ENCODE data around the gene FLT1. TPM values are rescaled to one million over a fixed set of nuclear protein-coding genes. Genes with fewer than 3 reads are reported as not detected.

The FLT1 gene
- polyA plus RNA-seq, 1 donor (not counting 4 experiments of a cell fraction or from before 2014, with no cell fraction given): 0.01 TPM

GRCh38 chr13:28355046-28355821 is 139.7 kb downstream of the FLT1 start:
- Histone ChIP-seq H3K27me3 (ENCODE audit: control insufficient read depth, extremely low read depth, insufficient read depth, low read length) (no peaks in the 10 kb centered on the region), H3K36me3 (ENCODE audit: control insufficient read depth in 2 of 2, extremely low read depth in 1 of 2, insufficient read depth in 2 of 2, low read length in 2 of 2) (no peaks in the 10 kb centered on the region), H3K79me2 (ENCODE audit: control insufficient read depth, insufficient read depth, low read length) (no peaks in the 10 kb centered on the region), H3K9me3 (ENCODE audit: control insufficient read depth, low read depth, low read length) (no peaks in the 10 kb centered on the region), H3K4me3 (ENCODE audit: control insufficient read depth in 2 of 3, extremely low read depth in 1 of 3, insufficient read depth in 2 of 3, low read depth in 1 of 3, low read length in 3 of 3) (no peak overlapping the region), H3K9me1 (ENCODE audit: control insufficient read depth, extremely low read depth, insufficient read depth, low read length) (no peaks in the 10 kb centered on the region), H3K4me2 (ENCODE audit: control insufficient read depth, extremely low read depth, insufficient read depth, low read depth, low read length) (no peak overlapping the region), H3K27ac (ENCODE audit: control insufficient read depth, insufficient read depth, low read length) (no peak overlapping the region), H3K9ac (ENCODE audit: control insufficient read depth, extremely low read depth, insufficient read depth, low read length) (no peak overlapping the region), H3K4me1 (ENCODE audit: control insufficient read depth, extremely low read depth, insufficient read depth, low read length) (no peaks in the 10 kb centered on the region), H4K20me1 (ENCODE audit: control insufficient read depth, extremely low read depth, insufficient read depth, low read length) (no peaks in the 10 kb centered on the region), H2AFZ (ENCODE audit: control insufficient read depth, low read length) (no peak overlapping the region)
- no peak for TF ChIP-seq EZH2 (IDR thresholded peaks at IDR 0.05; ENCODE audit: low read length)
- no peak for TF ChIP-seq CTCF (optimal IDR thresholded peaks at IDR 0.05 in 1 of 3, IDR thresholded peaks at IDR 0.05 in 1 of 3, conservative IDR thresholded peaks at IDR 0.05 in 1 of 3; ENCODE audit: extremely low read depth in 1 of 3, insufficient read depth in 2 of 3, low read length in 3 of 3)
- DNase-seq (ENCODE audit: low read depth, low spot score) (no peak), FAIRE-seq (no peak)
- dilution Hi-C loops (cut with MboI; ENCODE audit: extremely low pct_ligation_motif_present, low sequenced_read_pairs): no loop called here

- H3K9me1 ChIP-seq (ENCODE audit: control insufficient read depth, extremely low read depth, insufficient read depth, low read length): no peaks in the 10 kb centered on the region
- H3K27me3 ChIP-seq (ENCODE audit: control insufficient read depth, extremely low read depth, insufficient read depth, low read length): no peaks in the 10 kb centered on the region
- H3K36me3 ChIP-seq (ENCODE audit: control insufficient read depth in 2 of 2, extremely low read depth in 1 of 2, insufficient read depth in 2 of 2, low read length in 2 of 2): no peaks in the 10 kb centered on the region
- TF ChIP-seq CTCF (optimal IDR thresholded peaks at IDR 0.05 in 1 of 3, IDR thresholded peaks at IDR 0.05 in 1 of 3, conservative IDR thresholded peaks at IDR 0.05 in 1 of 3; ENCODE audit: extremely low read depth in 1 of 3, insufficient read depth in 2 of 3, low read length in 3 of 3) (no peak), EZH2 (IDR thresholded peaks at IDR 0.05; ENCODE audit: low read length) (no peak)
- dilution Hi-C loops (cut with MboI; ENCODE audit: extremely low pct_ligation_motif_present, low sequenced_read_pairs): no loop called here
- no peaks in the 10 kb centered on the region for H4K20me1 ChIP-seq (ENCODE audit: control insufficient read depth, extremely low read depth, insufficient read depth, low read length)
- H3K4me3 ChIP-seq (ENCODE audit: control insufficient read depth in 2 of 3, extremely low read depth in 1 of 3, insufficient read depth in 2 of 3, low read depth in 1 of 3, low read length in 3 of 3): no peak overlapping the region
- H2AFZ ChIP-seq (ENCODE audit: control insufficient read depth, low read length): no peak overlapping the region
- FAIRE-seq: no peak
- no peak overlapping the region for H3K9ac ChIP-seq (ENCODE audit: control insufficient read depth, extremely low read depth, insufficient read depth, low read length)
- no peak for DNase-seq (ENCODE audit: low read depth, low spot score)
- no peaks in the 10 kb centered on the region for H3K79me2 ChIP-seq (ENCODE audit: control insufficient read depth, insufficient read depth, low read length)
- H3K9me3 ChIP-seq (ENCODE audit: control insufficient read depth, low read depth, low read length): no peaks in the 10 kb centered on the region
- no peak overlapping the region for H3K4me2 ChIP-seq (ENCODE audit: control insufficient read depth, extremely low read depth, insufficient read depth, low read depth, low read length)
- no peak overlapping the region for H3K27ac ChIP-seq (ENCODE audit: control insufficient read depth, insufficient read depth, low read length)
- H3K4me1 ChIP-seq (ENCODE audit: control insufficient read depth, extremely low read depth, insufficient read depth, low read length): no peaks in the 10 kb centered on the region
These were observed 141.2 kb downstream of the FLT1 start for GRCh38 chr13:28353679-28354078.
